G401 (cell line): ENCODE data around the gene KLC4. TPM values are rescaled to one million over a fixed set of nuclear protein-coding genes. Genes with fewer than 3 reads are reported as not detected.

Experiments used
- DNase-seq: peaks from one replicate; pipeline ENCODE4 v3.0.0-alpha.2; 2015; ENCODE audit warnings: low spot score
- in situ Hi-C: cut with HindIII; loops from 2 replicates; pipeline ENCODE4 v1.10.0; 2016; ENCODE audit warnings: low sequenced_read_pairs, mixed read lengths
- total RNA-seq: library from RNA; depleted of rRNA; stranded (reverse); fragments of >200 nt; shearing (Covaris generic); gene quantifications from 2 replicates; pipeline ENCODE4 v1.2.3, GENCODE V29; 2014; rRNA removed

KLC4 gene
- total RNA-seq, 1 experiment from 2014 or later, result 14.1 TPM

GRCh38 chr6:43119482-43119881, 60.1 kb downstream of the KLC4 start:
- no peak for DNase-seq
- in situ Hi-C loops, result no loop called here

GRCh38 chr6:43120101-43120763, 60.8 kb downstream of the KLC4 start:
- DNase-seq, result no peak
- in situ Hi-C loops, result no loop called here

GRCh38 chr6:43120944-43121913, 61.8 kb downstream of the KLC4 start:
- in situ Hi-C loops, result no loop called here
- peak; percentile 43 for DNase-seq

- DNase-seq, result no peak
- in situ Hi-C loops, result no loop called here
These were observed 62.7 kb downstream of the KLC4 start for GRCh38 chr6:43122146-43122545.

GRCh38 chr6:43123461-43124314, 64.3 kb downstream of the KLC4 start:
- in situ Hi-C loops, result no loop called here

GRCh38 chr6:43124481-43124880, 65.0 kb downstream of the KLC4 start:
- no peak for DNase-seq
- in situ Hi-C loops, result no loop called here

More at GRCh38 chr6:43123461-43124314, 64.3 kb downstream of the KLC4 start:
- peak; percentile 71 for DNase-seq

Other genes starting within 250 kb of the KLC4 start
- gene RPL7L1, start 180.0 kb upstream of the KLC4 start, total RNA-seq, result 120 and 159 TPM in 2 replicates
- gene PTCRA, start 143.6 kb upstream of the KLC4 start, total RNA-seq, result not detected in 2 replicates
- 47.5 and 52.5 TPM in 2 replicates for gene CNPY3, start 130.2 kb upstream of the KLC4 start, total RNA-seq
- 0.75 TPM in 1 of 2 replicates, not detected in the other for gene GNMT, start 98.9 kb upstream of the KLC4 start, total RNA-seq
- gene PEX6, start 80.5 kb upstream of the KLC4 start, total RNA-seq, result 14.1 and 19.2 TPM in 2 replicates
- gene PPP2R5D, start 75.1 kb upstream of the KLC4 start, total RNA-seq, result 64.8 and 71.0 TPM in 2 replicates
- gene MEA1, start 45.7 kb upstream of the KLC4 start, total RNA-seq, result 77.0 and 78.3 TPM in 2 replicates
- 131 and 136 TPM in 2 replicates for gene KLHDC3, start 45.4 kb upstream of the KLC4 start, total RNA-seq
- 140 and 164 TPM in 2 replicates for gene RRP36, start 38.0 kb upstream of the KLC4 start, total RNA-seq
- 29.0 and 33.1 TPM in 2 replicates for gene CUL7, start 5.8 kb upstream of the KLC4 start, total RNA-seq
- gene MRPL2, start 197 bp upstream of the KLC4 start, total RNA-seq, result 51.0 and 92.2 TPM in 2 replicates
- 237 and 257 TPM in 2 replicates for gene PTK7, start 16.7 kb downstream of the KLC4 start, total RNA-seq
- 43.1 and 46.2 TPM in 2 replicates for gene SRF, start 111.6 kb downstream of the KLC4 start, total RNA-seq
- 0.98 and 8.9 TPM in 2 replicates for gene CUL9, start 122.6 kb downstream of the KLC4 start, total RNA-seq
- gene DNPH1, start 169.8 kb downstream of the KLC4 start, total RNA-seq, result 223 and 291 TPM in 2 replicates
- not detected in 2 replicates for gene TTBK1, start 183.8 kb downstream of the KLC4 start, total RNA-seq
- not detected in 2 replicates for gene SLC22A7, start 238.6 kb downstream of the KLC4 start, total RNA-seq
- not detected in 2 replicates for gene CRIP3, start 249.2 kb downstream of the KLC4 start, total RNA-seq